GM21576 (cell line): ENCODE measurements around the gene ADAMTS7.
"Not testable (repeated sequence)": the region's sequence is repeated elsewhere in the genome, so short reads cannot be mapped to it uniquely, and the experiment has no call there.

Experiments used
- ATAC-seq: cut with Tn5 transposase; IDR thresholded peaks from one replicate; pipeline ENCODE4 v1.9.1; 2021; ENCODE audit warnings: mild to moderate bottlenecking, moderate library complexity; ENCODE audit not compliant: unreplicated experiment

ADAMTS7 gene

GRCh38 chr15:78766041-78766440 is 45.2 kb downstream of the ADAMTS7 start:
- ATAC-seq, result no peak

GRCh38 chr15:78765154-78765860 is 46.0 kb downstream of the ADAMTS7 start:
- not testable (repeated sequence) for ATAC-seq

GRCh38 chr15:78764340-78765153 is 46.7 kb downstream of the ADAMTS7 start:
- ATAC-seq, result not testable (repeated sequence)

GRCh38 chr15:78763796-78764241 is 47.4 kb downstream of the ADAMTS7 start:
- no peak for ATAC-seq

- no peak for ATAC-seq
Measured at GRCh38 chr15:78762985-78763795, 48.1 kb downstream of the ADAMTS7 start.

- not testable (repeated sequence) for ATAC-seq
Measured at GRCh38 chr15:78762386-78762961, 48.8 kb downstream of the ADAMTS7 start.

- no peak for ATAC-seq
Measured at GRCh38 chr15:78761891-78762385, 49.3 kb downstream of the ADAMTS7 start.

GRCh38 chr15:78761475-78761874 is 49.8 kb downstream of the ADAMTS7 start:
- peak; percentile 39 for ATAC-seq

GRCh38 chr15:78761020-78761419 is 50.2 kb downstream of the ADAMTS7 start:
- ATAC-seq, result no peak

GRCh38 chr15:78760091-78760882 is 51.0 kb downstream of the ADAMTS7 start:
- not testable (repeated sequence) for ATAC-seq

GRCh38 chr15:78759361-78759998 is 51.8 kb downstream of the ADAMTS7 start:
- not testable (repeated sequence) for ATAC-seq

GRCh38 chr15:78758486-78759200 is 52.6 kb downstream of the ADAMTS7 start:
- ATAC-seq, result not testable (repeated sequence)

GRCh38 chr15:78758084-78758483 is 53.2 kb downstream of the ADAMTS7 start:
- not testable (repeated sequence) for ATAC-seq

- ATAC-seq, result no peak
Measured at GRCh38 chr15:78757636-78757905, 53.7 kb downstream of the ADAMTS7 start.

- peak; percentile 44 for ATAC-seq
Measured at GRCh38 chr15:78756781-78757635, 54.3 kb downstream of the ADAMTS7 start.

- not testable (repeated sequence) for ATAC-seq
Measured at GRCh38 chr15:78755900-78756591, 55.2 kb downstream of the ADAMTS7 start.

- not testable (repeated sequence) for ATAC-seq
Measured at GRCh38 chr15:78754637-78755280, 56.5 kb downstream of the ADAMTS7 start.
